Measurements from ENCODE around the gene BAZ1B. TPM values are rescaled to one million over a fixed set of nuclear protein-coding genes. Genes with fewer than 3 reads are reported as not detected.

Gene BAZ1B
- total and polyA plus RNA-seq, 9 of the 15 experiments (the other 6 are each of a cell fraction or from before 2014, with no cell fraction given), result 15.0 to 134 (median 79.5) TPM

- H3K27me3 ChIP-seq (ENCODE audit: control insufficient read depth in 2 of 2, insufficient read depth in 2 of 2, low read length in 2 of 2), result no peaks in the 10 kb centered on the region
- ChIA-PET CTCF (ENCODE audit: low intra/inter-chr PET ratio) (no interaction called here), POLR2A (interaction anchor here (1.4 kb wide), 1 partner anchor 14 kb away, joined by 7 read pairs; no protein-coding TSS in a partner anchor)
- in situ Hi-C loops (cut with MboI) (loop anchor here (25.0 kb wide), 1 partner anchor 1950 kb away; the partner anchor contains the start of gene TRIM73), intact Hi-C loops (cut with micrococcal nuclease) (loop anchor here (5.0 kb wide), 2 partner anchors 95 to 115 kb away; no protein-coding TSS in a partner anchor)
- H3K4me1 ChIP-seq (replicated peaks in 1 of 2; ENCODE audit: control insufficient read depth in 2 of 2, insufficient read depth in 2 of 2, low read length in 2 of 2), result peaks cover 0 to 47% of the 10 kb centered on the region in 2 experiments; a peak in 2 of 5 replicates
- no peaks in the 10 kb centered on the region for H3K79me2 ChIP-seq (ENCODE audit: control insufficient read depth, insufficient read depth, low read length)
- peaks cover 7% of the 10 kb centered on the region; the same call in 1 of the 2 replicates for H4K20me1 ChIP-seq (replicated peaks; ENCODE audit: control insufficient read depth, insufficient read depth, low read length)
- ATAC-seq (no peak), DNase-seq (ENCODE audit: extremely low read depth in 1 of 4, low spot score in 3 of 4) (no peak), FAIRE-seq (no peak)
- no peak overlapping the region for H3K4me3 ChIP-seq
- no peak overlapping the region for H3K4me2 ChIP-seq (ENCODE audit: insufficient read depth, low read length)
- H3K27ac ChIP-seq (ENCODE audit: extremely low read depth, low read depth, low read length), result no peak overlapping the region
- peaks cover 31% of the 10 kb centered on the region; the same call in 2 of the 3 replicates for H3K36me3 ChIP-seq (ENCODE audit: control insufficient read depth, insufficient read depth, low read length)
- BruUV-seq (replicated peaks), result no TSS peak
- no peak overlapping the region; a peak in 1 of 4 replicates for H3K9ac ChIP-seq (ENCODE audit: insufficient read depth in 1 of 2, low read depth in 2 of 2, low read length in 2 of 2)
- no peak for TF ChIP-seq E2F4 (CRISPR knock-in tag; IDR thresholded peaks at IDR 0.05; ENCODE audit: low read depth)
- no peak for TF ChIP-seq KAT2B (IDR thresholded peaks at IDR 0.05; ENCODE audit: low read depth, low read length)
- TF ChIP-seq YBX1 (IDR thresholded peaks at IDR 0.05), result no peak
- TF ChIP-seq RBM25 (IDR thresholded peaks at IDR 0.05; ENCODE audit: low read depth, low read length, severe bottlenecking), result no peak
- no peaks in the 10 kb centered on the region for H3K9me1 ChIP-seq (ENCODE audit: control insufficient read depth, insufficient read depth, low read length)
- H3K9me3 ChIP-seq (replicated peaks; ENCODE audit: control insufficient read depth, insufficient read depth, low read depth, low read length), result no peaks in the 10 kb centered on the region
- WGBS (ENCODE audit: insufficient coverage, low coverage, missing lambda C conversion rate), result 33% methylated on average over 10 of the region's 10 CpGs
- no peak overlapping the region for H2AFZ ChIP-seq (ENCODE audit: low read depth, low read length)
These were observed 85.0 kb downstream of the BAZ1B start for GRCh38 chr7:73437091-73437490.
